CD4-positive, alpha-beta T cell treated with Interleukin-12 subunit alpha and Interleukin-12 subunit beta, for 1 hour (primary cell): ENCODE data around the gene RIMS4.

Experiments used
- DNase-seq: peaks from one replicate; pipeline ENCODE4 v3.0.0-alpha.2; 2020

RIMS4 gene

DNA sequence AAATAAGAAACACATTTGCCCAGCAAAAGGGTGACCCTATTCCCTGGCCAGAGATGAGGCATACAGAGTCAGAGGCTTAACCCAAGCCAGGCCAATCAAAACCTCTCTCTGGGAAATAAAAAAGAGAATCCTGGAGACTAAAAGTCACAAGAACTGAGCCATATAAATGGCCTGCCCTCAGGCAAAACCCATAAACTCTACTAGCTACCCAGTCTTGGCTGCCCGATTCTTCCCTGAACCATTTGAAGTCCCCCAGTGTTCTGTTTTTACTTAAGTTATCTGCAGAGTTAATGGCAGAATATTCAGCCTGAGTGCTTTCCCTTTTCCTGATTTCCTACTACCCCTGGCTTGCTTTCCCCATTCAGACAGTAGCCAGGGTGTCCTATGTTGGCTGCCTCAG is 50.8 kb downstream of the RIMS4 start:
- no peak for DNase-seq

DNA sequence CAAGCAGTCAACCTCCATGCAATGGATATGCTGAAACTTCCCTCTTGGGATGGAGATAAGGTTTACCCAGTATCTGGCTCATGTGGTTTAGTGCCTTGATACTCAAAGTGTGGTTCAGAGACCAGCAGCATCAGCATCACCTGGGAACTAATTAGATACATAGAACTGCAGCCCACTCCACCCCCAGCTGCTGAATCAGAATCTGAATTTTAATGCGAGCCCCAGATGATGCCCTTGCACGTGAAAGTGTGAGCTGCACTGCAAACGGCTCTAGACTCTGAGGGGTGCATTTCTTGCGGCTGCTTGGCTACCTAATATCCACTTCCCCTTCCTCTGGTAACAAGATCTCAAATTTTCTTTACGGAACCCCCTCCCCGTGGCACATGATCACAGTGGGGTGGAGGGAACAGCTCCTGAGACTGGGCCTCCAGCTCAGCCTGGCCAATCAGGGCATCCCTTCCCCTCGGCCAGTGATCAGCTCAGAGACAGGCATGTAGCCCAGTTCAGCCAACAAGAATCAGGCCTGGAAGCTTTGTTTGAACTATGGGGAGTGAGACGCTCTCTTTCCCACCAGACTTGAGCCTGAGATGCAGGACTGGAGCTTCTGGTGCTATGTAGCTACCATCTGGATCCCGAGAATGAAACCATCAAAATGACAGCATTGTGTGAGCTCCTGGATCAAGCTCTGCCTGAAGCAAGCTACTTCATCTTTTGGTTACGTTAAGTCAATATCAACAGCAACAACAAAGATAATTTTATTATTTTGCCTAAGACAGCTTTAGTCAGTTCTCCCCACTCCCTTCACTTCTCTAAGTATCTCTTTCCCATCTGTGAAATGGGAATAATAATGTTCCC is 51.9 kb downstream of the RIMS4 start:
- DNase-seq = no peak

DNA sequence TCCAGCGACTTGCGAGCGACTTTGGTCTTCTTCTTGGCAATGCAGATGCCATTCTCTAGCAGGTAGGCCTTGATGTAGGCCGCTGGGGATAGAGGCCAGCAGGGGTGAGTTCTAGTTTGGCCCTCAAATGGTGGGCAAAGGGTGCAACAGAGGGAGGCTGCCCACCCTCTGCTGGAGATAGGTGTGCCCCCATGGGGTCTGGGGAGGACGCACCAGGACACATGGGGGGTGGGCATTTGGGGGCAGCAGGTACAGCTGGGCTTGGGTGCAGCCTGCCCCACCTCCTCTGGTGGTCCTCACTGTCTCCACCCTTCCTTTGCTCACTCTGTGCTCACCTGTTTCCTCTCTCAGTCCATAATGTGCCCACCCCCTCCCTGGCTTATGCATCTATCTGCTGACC is 53.4 kb downstream of the RIMS4 start:
- DNase-seq = no peak

DNA sequence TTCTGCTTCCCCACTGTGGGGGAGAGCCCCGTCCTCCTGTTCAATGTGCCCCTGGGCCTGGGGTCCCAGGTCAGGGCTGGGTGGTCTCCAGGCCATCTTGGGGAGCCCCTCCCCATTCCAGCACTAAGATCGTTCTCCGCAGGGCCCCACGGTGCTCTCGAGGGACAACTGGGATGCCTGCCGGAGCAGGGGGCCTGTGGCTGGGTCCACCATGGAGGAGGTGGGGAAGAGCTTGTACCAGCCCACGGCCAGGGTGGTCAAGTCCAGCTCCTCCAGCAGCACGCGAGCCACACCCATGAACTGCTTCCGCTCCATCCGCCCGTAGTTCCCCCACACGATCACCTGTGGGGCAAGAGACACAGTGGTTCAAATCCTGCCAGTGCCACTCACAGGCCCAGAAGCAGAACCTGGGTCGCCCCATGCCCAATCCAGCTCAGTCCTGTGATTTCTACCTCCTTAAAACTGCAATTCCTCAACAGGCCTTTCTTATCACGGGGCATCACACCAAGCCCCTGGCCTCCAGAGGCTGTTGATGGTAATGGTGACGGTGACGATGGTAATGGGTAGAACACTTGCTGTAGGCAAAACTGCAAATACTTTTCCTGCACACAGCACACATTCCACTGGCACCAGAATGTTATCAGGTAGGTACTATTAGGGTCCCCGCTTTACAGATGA is 54.2 kb downstream of the RIMS4 start:
- no peak for DNase-seq

DNA sequence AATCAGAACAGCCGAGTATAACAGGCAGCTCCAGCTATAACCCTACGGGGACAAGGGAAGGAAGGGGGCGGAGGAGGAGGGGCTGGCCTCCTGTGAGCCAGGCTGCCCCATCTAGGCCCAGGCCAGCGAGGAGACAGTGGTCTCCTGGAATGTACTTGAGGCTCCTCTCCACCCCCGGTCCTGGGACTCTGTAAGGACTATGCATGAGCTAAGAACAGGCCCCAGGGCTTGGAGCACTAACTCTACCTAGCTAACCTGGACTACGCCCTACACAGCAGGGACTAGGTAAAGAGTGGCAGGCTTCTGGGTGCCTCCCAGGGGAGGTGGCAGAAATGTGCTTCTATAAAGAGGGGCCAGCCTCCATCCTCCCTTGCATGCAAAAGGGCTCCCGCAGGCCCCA is 55.8 kb downstream of the RIMS4 start:
- no peak for DNase-seq

DNA sequence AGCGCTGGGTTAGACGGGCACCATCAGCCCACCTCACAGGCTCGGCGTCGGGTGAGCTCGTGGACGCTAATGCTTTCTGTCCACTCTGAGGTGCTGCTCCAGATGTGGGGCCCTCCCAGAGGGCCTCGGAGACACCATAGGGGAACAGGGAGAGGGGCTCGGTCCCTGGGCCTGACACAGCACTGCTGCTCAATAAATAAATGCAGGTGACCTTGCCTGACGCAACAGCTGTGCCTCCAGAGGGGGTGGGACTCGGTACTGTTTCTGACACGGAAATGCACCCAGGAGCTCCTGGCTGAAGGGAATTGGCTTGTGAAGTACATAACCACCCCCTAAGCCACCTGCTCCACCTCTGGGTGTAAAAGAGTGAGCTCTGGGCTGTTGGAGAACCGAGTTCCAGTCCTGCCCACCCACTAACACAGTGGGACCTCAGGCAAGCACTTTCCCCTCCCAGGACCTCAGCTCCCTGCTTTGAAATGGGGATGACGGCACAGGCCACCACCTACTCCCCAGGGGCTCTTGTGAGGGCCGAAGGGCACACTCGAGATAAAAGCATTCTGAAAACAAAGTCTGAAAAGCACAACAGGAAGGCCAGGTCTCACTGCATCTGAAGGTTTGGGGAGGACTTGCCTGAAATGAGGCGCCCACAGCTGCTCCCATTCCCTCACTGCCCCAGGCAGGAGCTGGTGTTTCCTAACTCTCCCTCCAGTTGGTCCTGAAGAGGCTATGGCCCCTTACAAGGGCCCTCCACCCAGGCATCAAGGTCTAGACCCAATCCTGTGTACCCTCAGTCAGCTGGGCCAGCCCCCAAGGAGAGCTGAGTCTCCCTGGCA is 58.0 kb downstream of the RIMS4 start:
- no peak for DNase-seq

DNA sequence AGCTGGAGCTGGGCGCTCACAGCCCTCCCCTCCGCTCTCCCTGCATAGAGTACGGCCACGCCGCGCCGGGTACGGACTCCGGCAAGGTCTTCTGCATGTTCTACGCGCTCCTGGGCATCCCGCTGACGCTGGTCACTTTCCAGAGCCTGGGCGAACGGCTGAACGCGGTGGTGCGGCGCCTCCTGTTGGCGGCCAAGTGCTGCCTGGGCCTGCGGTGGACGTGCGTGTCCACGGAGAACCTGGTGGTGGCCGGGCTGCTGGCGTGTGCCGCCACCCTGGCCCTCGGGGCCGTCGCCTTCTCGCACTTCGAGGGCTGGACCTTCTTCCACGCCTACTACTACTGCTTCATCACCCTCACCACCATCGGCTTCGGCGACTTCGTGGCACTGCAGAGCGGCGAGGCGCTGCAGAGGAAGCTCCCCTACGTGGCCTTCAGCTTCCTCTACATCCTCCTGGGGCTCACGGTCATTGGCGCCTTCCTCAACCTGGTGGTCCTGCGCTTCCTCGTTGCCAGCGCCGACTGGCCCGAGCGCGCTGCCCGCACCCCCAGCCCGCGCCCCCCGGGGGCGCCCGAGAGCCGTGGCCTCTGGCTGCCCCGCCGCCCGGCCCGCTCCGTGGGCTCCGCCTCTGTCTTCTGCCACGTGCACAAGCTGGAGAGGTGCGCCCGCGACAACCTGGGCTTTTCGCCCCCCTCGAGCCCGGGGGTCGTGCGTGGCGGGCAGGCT is 60.1 kb downstream of the RIMS4 start:
- no peak for DNase-seq

DNA sequence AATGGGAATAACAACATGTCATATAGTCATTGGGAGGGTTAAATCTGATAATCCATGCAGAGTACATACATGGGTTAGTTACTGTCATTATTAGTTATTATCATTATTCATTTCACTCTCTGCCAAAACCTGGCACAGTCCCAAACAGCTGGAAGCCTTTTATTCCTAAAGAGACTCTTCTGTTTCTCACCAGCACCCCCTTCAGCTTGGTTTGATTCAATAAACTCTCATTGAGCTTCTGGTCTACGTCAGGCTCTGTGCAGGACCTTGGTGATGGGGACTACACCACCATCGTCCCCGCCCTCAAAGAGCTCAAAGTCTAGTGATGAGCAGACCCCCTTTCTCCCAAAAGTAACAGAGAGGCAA is 62.4 kb downstream of the RIMS4 start:
- DNase-seq = no peak

DNA sequence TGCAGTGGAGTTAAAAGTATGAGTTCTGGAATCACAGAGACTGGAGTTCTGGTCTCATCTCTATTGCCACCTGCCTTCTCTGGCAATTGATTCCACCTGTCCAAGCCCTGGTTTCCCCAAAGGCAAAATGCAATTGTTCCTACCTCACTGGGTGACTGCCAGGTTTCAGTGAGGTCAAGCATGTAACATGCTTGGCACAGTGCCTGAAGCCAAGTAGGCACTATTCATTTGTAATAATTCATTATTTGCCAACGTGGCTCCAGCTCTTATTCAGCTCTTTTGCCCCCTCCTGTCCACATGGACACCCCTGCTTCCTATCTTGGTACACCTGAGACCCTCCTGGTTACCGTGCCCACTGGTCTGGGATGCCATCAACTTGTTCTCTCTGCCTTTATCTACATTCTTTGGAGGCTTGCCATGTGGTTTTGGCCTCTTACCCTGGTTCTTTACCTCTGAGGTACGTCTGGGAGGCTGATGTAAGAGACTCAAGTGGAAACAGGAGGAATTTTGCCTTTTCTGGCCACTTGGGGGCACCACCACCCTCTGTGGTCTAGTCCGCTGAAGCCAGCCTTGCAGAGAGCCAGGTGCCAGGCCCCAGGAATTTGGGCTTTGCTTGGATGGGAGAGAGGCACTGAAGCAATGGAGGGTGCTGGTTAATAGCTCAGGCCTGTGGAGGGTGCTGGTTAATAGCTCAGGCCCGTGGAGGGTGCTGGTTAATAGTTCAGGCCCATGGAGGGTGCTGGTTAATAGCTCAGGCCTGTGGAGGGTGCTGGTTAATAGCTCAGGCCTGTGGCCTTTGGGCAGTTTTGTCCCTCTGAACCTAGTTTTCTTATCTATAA is 63.0 kb downstream of the RIMS4 start:
- DNase-seq = peak; percentile 51

DNA sequence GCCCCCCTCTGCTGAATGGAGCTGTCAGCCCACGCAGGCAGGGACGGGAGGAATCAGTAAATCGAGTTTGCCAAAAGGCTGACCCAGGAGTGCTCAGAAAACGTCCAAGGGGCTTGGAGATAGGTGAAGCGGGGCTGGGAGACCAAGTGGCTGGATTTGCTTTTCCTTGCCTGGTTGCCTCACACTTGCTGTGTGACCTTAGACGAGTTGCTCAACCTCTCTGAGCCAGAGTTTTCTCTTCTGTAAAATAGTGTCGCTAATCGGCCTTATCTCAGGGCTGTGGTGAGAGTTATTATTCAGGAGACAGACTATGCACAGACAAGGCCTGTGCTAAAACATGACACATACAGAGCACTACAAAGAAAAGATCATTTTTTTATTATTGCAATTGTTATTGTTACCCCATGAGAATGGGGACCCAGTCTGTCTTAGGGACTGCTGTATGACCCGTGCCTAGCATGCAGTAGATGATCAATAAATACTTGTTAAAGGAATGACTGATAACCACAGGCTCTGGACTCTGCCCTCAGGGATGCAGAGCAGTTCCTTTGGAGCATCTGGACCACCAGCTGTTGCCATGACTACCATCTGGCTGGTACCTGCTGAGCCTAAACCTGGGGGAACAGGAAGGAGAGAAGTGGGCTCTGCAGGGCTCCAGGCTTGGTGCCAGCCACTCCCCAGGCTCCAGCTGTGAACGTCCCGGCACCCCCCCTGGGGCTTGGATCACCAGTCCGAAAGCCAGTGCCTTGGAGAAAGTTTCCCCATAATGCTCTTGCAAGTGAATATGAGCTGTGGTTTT is 63.8 kb downstream of the RIMS4 start:
- DNase-seq = no peak

DNA sequence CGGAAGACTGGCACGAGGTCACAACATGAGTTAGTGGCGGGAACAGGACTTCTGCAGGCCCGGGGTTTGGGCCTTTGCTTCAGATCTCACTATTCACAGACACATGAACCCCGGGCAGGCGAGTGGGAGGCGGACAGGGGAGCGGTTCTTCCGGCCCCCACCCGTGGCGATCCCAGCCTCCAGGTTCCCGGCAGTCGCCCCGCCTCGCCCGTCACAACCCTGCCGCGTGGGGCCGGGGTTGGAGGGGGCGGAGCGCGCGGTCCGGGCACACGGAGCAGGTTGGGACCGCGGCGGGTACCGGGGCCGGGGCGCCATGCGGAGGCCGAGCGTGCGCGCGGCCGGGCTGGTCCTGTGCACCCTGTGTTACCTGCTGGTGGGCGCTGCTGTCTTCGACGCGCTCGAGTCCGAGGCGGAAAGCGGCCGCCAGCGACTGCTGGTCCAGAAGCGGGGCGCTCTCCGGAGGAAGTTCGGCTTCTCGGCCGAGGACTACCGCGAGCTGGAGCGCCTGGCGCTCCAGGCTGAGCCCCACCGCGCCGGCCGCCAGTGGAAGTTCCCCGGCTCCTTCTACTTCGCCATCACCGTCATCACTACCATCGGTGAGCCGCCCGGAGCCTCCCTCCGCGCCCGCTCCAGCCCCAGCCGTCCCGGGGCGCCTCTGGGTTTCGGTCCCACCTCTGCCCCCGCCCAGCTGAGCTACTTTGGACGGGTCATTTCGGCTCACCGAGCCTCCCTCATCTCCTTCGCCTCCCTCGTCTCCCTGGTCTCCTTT is 64.6 kb downstream of the RIMS4 start, which contains the start of gene KCNK15:
TSS of gene KCNK15 (plus strand) at position 268 of the 769 bp plus-strand sequence. CDS start at position 314, 46 bp downstream.
- DNase-seq = peak; percentile 19

DNA sequence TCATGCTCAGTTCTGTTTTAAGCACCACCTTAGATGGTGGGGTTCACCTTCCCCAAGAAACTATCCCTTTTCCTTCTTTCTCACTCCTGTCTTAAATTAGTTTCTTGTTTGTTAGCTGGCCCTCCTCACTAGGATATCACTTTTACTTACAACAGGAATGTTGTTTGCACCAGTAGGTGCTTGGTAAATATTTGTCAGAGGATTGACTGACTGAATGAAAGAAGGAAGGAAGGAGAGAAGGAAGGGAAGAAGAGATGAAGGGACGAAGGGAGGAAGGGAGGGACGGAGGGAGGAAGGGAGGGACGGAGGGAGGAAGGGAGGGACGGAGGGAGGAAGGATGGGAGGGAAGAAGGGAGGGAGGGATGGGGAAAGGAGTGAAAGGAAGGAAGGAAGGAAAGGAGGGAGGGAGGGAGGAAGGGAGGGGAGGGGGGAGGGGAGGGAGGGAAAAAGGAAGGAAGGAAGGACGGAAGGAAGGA is 65.2 kb downstream of the RIMS4 start:
- no peak for DNase-seq

DNA sequence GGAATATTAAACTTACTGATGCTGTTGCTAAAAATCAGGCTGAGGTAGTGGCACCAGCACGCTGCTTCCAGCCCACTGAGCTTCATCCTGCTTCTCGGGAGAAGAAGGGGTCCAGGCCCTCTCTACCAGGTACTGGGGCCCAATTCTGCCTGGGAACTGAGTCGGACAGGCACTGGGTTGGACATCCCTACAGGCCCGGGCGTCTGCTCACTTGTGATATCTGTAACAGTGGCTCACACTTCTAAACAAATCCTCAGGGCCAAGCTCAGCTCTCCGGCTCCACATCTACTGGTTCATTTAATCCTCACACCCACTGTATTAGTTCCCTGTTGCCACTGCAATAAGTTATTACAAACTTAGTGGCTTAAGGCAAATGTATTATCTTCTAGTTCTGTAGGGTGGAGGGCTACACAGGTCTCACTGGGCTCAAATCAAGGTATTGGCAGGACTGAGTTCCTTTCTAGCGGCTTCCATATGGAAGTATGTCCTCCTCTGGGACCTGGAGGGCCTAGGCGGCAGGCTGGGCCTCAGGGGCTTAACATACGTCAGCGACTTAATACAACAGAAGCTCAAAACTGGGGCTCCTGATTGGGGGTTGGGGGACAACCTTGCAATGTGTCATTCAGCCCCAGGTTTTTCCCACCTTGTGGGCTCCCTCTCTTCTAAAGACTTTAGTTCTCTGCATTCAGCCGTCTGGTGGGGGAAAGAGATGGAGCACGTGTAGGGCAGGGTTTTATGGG is 66.3 kb downstream of the RIMS4 start:
- DNase-seq = no peak

DNA sequence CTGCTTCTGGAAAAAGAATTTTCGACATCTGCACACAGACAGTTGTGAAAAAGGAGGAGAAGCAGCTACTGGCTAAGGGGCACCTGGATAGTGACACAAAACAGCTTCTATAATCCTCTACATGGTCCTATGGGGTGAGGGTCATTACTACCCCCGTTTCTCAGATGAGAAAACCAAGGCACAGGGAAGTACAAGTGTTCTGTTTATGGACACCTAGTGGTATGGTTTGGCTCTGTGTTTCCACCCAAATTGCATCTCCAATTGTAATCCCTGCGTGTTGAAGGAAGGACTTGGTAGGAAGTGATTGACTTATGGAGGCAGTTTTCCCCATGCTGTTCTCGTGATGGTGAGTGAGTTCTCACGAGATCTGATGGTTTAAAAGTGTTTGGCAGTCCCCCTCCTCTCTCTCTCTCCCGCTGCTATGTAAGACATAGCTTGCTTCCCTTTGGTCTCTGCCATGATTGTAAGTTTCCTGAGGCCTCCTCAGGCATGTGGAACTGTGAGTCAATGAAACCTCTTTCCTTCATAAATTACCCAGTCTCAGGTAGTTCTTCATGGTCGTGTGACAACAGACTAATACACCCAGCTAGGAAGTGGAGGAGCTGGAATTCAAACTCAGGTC is 67.2 kb downstream of the RIMS4 start:
- DNase-seq = no peak

DNA sequence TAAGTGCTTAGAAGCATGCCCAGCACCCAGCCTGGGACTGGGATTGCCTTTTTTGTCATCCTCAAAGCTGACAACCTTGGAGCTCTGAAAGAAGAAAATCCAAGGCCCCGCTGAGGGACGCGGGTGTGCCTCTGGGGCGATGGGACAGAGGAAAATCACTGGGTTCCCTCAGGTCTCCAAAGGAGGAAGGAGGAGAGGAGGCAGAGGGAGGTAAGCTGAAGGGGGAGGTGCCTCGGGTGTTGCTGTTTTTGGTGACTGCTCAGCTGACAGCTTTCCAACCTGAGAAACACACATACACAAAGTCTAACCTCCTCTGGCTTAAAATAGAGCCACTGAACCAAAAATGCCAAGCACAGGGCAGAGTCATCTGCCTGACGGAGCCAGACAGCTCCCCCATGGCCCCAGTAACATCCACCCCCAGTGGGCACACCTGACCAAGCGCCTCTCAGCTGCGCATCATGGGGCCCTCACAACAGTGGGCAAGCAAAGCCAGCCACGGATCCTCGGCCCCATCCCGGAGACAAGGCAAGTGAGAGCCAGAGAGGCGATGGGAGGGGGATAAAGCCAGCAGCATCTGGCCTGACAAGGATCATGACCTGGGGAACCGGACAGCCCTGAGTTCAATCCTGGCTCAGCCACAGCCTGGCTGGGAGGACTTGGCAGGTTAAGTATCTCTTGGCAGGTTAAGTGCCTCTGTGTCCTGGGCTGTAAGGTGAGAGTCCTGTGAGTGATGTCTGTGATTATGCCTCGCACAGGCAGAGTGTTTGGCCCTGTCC is 67.9 kb downstream of the RIMS4 start:
- no peak for DNase-seq

DNA sequence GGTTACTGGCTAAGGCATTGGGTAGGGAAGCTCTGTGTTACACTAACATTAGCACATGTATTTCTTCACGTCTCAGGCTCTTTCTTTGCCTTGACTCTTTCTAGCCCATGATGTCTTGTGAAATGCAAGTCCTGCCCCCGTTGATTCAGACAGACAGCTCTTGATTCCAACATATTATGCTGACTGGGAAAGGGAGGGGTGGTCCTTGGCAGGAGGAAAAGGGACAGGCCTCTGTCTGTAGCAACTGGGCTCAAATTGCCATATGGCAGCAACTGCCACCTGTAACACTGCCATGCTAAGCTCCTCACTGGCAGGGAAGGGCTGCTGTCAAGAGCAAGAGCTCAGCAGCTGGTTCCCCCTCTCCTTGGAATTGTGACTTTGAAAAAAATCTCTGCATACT is 70.4 kb downstream of the RIMS4 start:
- DNase-seq = no peak

DNA sequence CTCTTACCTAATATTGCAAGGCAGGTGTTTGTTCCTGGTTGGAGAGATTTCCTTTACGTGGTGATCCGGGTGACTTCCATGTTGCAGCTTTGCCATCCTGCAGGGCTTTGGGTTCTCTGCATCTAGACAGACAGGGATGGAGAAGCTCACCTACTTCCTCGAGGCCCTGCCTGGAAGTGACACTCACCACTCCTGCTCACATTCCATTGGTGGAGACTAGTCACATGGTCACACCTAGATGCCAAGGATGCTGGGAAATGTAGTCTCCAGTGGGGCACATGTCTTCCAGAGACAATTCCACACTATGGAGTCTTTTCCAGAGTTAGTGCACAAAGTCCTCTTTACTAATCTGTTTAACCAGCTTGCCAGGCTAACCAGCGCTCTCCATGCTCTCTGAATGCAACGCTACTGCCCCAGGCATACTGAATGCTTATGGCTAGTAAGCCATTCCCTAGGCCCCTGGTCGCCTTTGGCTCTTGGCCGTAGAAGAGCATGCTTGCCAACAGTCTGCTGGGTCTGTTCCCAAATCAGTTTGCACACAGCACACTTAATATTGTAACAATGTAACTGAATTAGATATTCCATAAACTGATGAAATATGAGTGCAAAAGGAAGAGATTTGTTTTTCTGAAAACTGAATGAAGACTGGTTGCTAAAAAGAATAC is 71.4 kb downstream of the RIMS4 start:
- peak; percentile 54 for DNase-seq
